ENCODE data around the gene ARHGAP25.

DNA sequence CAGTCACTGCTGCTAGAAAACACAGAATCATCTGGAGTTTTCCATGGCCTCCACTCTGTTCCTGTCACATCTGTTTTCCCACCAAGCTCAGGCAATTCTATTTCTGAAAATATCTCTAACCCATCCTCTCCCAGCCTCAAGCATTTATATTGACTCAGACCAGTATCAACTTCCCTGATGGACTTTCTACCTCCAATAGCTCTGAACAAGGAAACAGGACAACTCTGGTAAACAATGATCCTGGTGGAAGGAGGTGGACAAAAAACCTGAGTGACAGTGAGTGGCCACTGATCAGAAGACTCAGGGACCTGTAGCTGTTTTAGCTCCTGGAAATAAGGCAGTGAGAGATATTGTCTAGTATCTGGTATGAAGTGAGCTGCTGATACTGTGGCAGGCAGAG lies 113.1 kb downstream of the ARHGAP25 start:
- TF ChIP-seq CTCF (optimal IDR thresholded peaks at IDR 0.05 in 1 of 3, IDR thresholded peaks at IDR 0.05 in 1 of 3, conservative IDR thresholded peaks at IDR 0.05 in 1 of 3; ENCODE audit: extremely low read depth in 1 of 3, insufficient read depth in 2 of 3, low read length in 3 of 3) (no peak), EZH2 (IDR thresholded peaks at IDR 0.05; ENCODE audit: low read length) (no peak)

Data from keratinocyte (primary cell).